ENCODE measurements around the gene SLC7A6OS.

DNA sequence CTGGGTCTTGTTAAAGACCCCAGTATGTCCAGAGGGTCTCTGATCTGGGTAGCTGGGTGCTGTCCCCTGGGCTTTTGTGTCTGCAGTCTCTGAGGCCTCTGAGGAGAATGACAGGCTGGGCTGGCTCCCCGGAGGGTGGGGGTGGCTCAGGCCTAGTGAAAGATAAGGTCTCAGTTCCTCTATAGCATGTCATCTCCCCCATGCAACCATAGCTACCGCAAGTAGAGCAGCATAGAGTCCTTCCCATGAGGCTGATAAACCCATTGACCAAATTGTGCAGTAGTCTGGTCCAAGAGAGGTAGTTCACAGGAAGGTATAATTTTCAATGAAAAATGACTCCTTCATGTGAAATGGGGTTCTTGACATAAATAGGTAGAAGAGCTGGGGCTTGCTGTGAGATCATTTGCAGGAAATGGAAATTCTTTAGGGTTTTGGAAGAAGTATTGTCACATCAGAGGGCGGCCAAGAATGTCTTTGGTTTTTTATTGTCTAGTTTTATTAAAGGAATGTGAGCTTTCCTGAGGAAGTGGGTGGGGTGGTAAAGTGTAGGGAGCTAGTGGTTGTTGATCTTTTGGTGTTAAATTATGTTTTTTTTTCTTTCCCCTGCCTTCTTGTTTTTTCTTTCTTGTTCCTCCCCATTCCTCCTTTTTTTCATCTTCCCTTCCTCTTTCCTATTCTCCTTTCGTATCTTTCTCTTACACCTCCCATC is 21.0 kb downstream of the SLC7A6OS start:
- TF ChIP-seq, protein P1, sequence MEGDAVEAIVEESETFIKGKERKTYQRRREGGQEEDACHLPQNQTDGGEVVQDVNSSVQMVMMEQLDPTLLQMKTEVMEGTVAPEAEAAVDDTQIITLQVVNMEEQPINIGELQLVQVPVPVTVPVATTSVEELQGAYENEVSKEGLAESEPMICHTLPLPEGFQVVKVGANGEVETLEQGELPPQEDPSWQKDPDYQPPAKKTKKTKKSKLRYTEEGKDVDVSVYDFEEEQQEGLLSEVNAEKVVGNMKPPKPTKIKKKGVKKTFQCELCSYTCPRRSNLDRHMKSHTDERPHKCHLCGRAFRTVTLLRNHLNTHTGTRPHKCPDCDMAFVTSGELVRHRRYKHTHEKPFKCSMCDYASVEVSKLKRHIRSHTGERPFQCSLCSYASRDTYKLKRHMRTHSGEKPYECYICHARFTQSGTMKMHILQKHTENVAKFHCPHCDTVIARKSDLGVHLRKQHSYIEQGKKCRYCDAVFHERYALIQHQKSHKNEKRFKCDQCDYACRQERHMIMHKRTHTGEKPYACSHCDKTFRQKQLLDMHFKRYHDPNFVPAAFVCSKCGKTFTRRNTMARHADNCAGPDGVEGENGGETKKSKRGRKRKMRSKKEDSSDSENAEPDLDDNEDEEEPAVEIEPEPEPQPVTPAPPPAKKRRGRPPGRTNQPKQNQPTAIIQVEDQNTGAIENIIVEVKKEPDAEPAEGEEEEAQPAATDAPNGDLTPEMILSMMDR (conservative IDR thresholded peaks at IDR 0.05): no peak
- TF ChIP-seq EZH2 (IDR thresholded peaks at IDR 0.05; ENCODE audit: low read depth): no peak
